ENCODE measurements around the gene SLC25A30. TPM values are rescaled to one million over a fixed set of nuclear protein-coding genes. Genes with fewer than 3 reads are reported as not detected.
A peak's percentile ranks its signal among the peaks of the same experiment; 100 is the strongest.

Gene SLC25A30
- total RNA-seq, 2 donors from 2014 or later = 9.2 TPM

DNA sequence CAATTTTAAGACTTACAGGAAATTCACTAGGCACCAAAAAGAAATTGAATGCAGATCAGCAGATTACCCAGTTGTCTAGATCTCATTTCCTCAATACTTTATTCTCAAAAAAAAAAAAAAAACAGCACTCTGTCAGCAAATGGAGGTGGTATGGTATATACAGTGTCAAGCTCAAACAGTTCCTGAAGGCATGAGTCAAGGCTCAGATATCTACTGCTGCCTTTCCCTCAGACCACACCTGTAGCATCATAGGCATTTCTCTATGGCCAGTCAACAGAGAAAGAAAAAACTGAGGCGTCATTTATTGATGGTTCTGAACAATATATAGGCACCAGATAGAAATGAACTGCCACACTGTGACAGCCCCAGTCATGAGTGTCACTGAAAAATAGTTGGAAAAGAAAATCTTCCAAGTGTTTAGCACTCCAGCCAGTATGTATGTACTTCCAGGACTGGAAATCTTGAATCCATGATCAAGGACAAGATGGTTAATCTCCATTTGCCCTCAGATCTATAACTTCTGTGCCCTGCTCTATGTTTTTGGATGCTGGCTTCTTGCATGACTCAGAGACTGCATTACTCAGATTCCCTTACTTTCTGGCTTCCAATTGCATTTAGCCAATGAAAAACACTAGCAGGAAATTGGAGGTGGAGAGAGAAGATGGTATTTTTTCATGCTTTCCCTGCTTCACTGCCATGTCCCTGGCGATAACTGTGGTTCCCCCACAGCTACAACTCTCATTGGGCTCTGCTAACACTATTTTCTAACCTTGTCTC lies 38.2 kb upstream of the SLC25A30 start:
- intact Hi-C loops (cut with DNase I) = no loop called here
- Histone ChIP-seq H3K9me3 (no peaks in the 10 kb centered on the region), H3K4me1 (no peaks in the 10 kb centered on the region), H3K27ac (no peak overlapping the region), H3K27me3 (no peaks in the 10 kb centered on the region), H3K4me3 (no peak overlapping the region), H3K9ac (ENCODE audit: low read depth in 2 of 2, low read length in 2 of 2) (no peak overlapping the region), H3K36me3 (no peaks in the 10 kb centered on the region)
- DNase-seq = no peak
- TF ChIP-seq, protein P1, sequence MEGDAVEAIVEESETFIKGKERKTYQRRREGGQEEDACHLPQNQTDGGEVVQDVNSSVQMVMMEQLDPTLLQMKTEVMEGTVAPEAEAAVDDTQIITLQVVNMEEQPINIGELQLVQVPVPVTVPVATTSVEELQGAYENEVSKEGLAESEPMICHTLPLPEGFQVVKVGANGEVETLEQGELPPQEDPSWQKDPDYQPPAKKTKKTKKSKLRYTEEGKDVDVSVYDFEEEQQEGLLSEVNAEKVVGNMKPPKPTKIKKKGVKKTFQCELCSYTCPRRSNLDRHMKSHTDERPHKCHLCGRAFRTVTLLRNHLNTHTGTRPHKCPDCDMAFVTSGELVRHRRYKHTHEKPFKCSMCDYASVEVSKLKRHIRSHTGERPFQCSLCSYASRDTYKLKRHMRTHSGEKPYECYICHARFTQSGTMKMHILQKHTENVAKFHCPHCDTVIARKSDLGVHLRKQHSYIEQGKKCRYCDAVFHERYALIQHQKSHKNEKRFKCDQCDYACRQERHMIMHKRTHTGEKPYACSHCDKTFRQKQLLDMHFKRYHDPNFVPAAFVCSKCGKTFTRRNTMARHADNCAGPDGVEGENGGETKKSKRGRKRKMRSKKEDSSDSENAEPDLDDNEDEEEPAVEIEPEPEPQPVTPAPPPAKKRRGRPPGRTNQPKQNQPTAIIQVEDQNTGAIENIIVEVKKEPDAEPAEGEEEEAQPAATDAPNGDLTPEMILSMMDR (IDR thresholded peaks at IDR 0.05) = no peak

DNA sequence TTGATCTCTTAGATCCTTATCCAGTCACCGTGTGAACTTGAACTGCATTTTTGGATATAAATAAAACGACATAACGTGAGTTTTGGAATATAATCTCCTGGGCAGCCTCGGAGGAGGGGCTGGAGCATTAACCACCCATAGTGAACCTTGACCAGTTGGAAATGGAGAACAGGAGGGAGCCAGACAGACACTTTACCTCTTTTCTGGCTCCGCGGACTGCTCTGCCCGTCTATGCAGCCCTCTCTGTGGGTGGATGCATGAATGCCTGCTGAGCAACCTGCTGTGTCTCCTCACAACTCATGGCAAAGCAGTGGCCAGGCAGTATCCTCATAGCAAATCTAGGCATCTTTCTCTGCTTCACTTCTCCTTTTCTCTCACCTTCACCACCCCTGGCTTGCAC lies 36.0 kb upstream of the SLC25A30 start:
- H3K9ac ChIP-seq (ENCODE audit: low read depth in 2 of 2, low read length in 2 of 2) = no peak overlapping the region
- no peak overlapping the region for H3K27ac ChIP-seq
- no peaks in the 10 kb centered on the region for H3K27me3 ChIP-seq
- no peak for DNase-seq
- H3K36me3 ChIP-seq = no peaks in the 10 kb centered on the region
- H3K4me1 ChIP-seq = no peaks in the 10 kb centered on the region
- H3K4me3 ChIP-seq = no peak overlapping the region
- TF ChIP-seq, protein P1 (IDR thresholded peaks at IDR 0.05) = no peak
- intact Hi-C loops (cut with DNase I) = no loop called here
- H3K9me3 ChIP-seq = no peaks in the 10 kb centered on the region

DNA sequence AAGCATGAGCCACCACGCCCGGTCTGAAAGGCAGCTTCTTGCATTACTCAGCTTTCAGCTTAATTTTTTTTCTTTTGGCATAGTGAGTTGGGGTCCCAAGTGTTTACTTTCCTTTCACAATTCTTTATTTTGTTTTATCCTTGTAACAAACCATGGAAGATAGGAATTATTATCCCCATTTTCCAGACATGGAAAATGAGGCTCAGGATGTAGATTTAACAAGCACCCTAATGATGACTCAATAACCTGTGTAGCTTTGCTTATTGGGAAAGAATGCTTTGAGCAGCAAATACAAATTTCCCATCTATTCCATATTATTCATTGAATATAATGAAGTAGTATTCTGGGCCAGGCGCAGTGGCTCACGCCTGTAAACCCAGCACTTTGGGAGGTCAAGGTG lies 33.1 kb upstream of the SLC25A30 start:
- TF ChIP-seq, protein P1 (IDR thresholded peaks at IDR 0.05) = no peak
- no peak for DNase-seq
- no peak overlapping the region for H3K27ac ChIP-seq
- H3K36me3 ChIP-seq = no peaks in the 10 kb centered on the region
- no peaks in the 10 kb centered on the region for H3K27me3 ChIP-seq
- H3K4me1 ChIP-seq = no peaks in the 10 kb centered on the region
- no peaks in the 10 kb centered on the region for H3K9me3 ChIP-seq
- intact Hi-C loops (cut with DNase I) = no loop called here
- H3K9ac ChIP-seq (ENCODE audit: low read depth in 2 of 2, low read length in 2 of 2) = no peak overlapping the region
- no peak overlapping the region for H3K4me3 ChIP-seq

DNA sequence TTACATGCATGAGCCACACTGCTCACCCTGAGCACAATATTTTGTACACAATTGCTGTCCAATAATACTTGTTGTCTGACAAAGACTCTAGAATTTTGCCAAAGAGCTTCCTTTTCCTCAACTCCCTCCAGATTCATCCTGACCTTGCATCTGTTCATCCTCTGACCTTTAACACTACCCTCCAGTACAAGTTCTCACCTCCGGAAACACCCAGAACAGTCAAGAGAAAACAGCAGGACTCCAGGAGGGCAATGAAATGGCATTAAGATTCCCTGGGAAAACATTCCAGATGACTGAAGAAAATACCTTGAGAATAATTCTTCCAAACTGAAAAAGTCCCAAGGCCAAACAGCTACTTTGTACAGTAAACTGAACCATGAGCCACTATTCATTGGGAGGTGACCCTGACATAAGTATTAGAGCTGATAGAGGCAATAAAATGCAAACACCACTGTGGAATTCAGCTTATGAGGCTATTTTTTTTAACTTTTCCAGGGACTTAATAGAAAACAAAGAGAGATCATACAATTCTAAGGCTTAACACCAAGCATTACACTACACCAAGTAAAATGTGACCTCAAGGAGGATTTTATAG lies 30.9 kb upstream of the SLC25A30 start:
- TF ChIP-seq, protein P1 (IDR thresholded peaks at IDR 0.05) = no peak
- Histone ChIP-seq H3K9ac (ENCODE audit: low read depth in 2 of 2, low read length in 2 of 2) (no peak overlapping the region), H3K9me3 (no peaks in the 10 kb centered on the region), H3K4me3 (no peak overlapping the region), H3K27me3 (no peaks in the 10 kb centered on the region), H3K4me1 (no peaks in the 10 kb centered on the region), H3K36me3 (no peaks in the 10 kb centered on the region), H3K27ac (no peak overlapping the region)
- intact Hi-C loops (cut with DNase I) = no loop called here
- DNase-seq = no peak

DNA sequence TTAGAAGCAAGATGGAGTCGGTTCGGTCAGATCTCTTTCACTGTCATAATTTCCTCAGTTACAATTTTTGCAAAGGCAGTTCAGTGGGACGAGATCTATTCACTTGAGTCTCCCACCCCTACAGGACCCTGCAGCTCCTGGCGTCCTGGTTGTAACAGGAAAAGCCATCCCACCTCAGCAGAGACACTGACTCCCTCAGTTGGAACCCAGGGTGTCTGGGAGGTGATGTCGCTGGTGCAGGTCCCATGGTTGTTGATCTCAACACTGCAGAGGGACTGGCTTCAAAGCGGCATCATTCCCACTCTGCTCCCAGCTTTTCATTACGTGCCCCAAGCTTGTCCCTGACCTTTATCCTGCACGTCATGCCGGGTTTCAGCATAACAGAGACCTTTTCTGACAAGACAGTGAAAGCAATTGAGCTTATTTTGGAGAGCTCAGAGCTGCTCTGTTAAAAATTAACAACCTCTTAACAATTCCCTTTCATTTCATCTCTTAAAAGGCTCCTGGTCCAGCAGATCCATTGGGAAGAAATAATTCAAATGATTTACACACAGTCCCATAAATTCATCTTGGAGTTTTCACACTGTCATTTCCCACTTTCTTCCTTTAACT lies 29.0 kb upstream of the SLC25A30 start:
- no peaks in the 10 kb centered on the region for H3K27me3 ChIP-seq
- intact Hi-C loops (cut with DNase I) = no loop called here
- H3K9ac ChIP-seq (ENCODE audit: low read depth in 2 of 2, low read length in 2 of 2) = no peak overlapping the region
- H3K27ac ChIP-seq = no peak overlapping the region
- H3K36me3 ChIP-seq = no peaks in the 10 kb centered on the region
- no peak overlapping the region for H3K4me3 ChIP-seq
- DNase-seq = peak; percentile 55
- no peaks in the 10 kb centered on the region for H3K4me1 ChIP-seq
- TF ChIP-seq, protein P1 (IDR thresholded peaks at IDR 0.05) = no peak
- H3K9me3 ChIP-seq = no peaks in the 10 kb centered on the region
